Mononuclear cell (primary cell): ENCODE data around the gene SKIL. TPM values are rescaled to one million over a fixed set of nuclear protein-coding genes. Genes with fewer than 3 reads are reported as not detected.
A peak's percentile ranks its signal among the peaks of the same experiment; 100 is the strongest.
"Not testable (repeated sequence)": the region's sequence is repeated elsewhere in the genome, so short reads cannot be mapped to it uniquely, and the experiment has no call there.

ENCODE experiments used
- H3K27me3 ChIP-seq: 2 replicates; pipeline ENCODE4 v1.6.0; 2011; ENCODE audit warnings: low read length, control low read depth; ENCODE audit not compliant: insufficient read depth
- H3K4me1 ChIP-seq: 2 replicates; pipeline ENCODE4 v1.5.1; 2011; ENCODE audit warnings: mild to moderate bottlenecking, low read length, control low read depth; ENCODE audit not compliant: insufficient read depth
- H3K4me3 ChIP-seq: 2 replicates; pipeline ENCODE4 v1.5.1; 2011; ENCODE audit warnings: mild to moderate bottlenecking, low read length, moderate library complexity
- H3K9me3 ChIP-seq: 2 replicates; pipeline ENCODE4 v1.5.1; 2011; ENCODE audit warnings: low read depth, mild to moderate bottlenecking, control low read depth, low read length
- total RNA-seq: library from RNA; depleted of rRNA; stranded (reverse); fragments of >200 nt; gene quantifications from one replicate; pipeline ENCODE4 v1.2.3, GENCODE V29; 2012

The SKIL gene
- 107 TPM for total RNA-seq

DNA sequence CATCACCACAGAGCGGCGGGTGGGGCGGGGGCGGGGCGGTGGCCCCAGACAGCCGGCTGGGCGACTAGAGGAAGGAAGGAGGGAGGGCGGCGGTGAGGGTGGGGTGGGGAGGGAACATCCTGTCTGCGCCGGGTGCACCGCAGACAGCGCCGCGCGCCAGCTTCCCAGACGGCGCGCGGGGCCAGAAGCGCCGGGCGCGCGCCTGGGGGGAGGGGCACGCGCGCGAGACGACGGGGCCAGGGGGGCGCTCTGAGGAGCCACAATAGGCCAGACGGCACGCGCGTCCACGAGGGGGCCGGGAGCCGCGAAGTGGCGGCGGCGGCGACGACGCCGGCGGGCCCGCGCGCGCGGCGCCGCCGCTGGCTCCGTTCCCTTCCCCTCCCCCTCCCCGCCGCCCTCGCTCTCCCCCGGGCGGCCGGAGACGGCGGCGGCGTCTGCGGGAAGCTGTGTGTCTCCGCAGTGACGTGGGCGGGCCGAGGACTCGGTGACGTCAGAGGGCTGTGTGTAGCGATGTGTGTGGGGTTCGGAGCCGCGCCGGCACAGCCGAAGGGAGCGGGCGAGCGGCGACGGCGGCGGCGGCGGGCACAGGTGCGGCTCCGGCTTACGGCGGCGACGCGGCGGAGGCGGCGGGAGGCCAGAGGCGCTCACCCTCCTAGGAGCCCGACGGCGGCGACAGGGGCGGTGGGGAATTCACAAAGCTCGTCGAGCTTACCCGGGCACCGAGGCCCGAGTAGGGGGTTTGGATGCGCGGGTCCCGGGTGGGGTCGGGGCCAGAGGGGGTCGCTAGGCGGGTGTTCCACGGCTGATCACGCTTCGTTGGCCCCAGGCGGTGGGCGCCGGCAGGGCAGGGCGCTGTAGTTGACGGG lies at the start of gene SKIL:
TSS of gene SKIL (plus strand) at position 540 of the 866 bp plus-strand sequence. CDS start 2,617 bp downstream, outside the sequence.
- no peaks in the 10 kb centered on the region for H3K27me3 ChIP-seq

DNA sequence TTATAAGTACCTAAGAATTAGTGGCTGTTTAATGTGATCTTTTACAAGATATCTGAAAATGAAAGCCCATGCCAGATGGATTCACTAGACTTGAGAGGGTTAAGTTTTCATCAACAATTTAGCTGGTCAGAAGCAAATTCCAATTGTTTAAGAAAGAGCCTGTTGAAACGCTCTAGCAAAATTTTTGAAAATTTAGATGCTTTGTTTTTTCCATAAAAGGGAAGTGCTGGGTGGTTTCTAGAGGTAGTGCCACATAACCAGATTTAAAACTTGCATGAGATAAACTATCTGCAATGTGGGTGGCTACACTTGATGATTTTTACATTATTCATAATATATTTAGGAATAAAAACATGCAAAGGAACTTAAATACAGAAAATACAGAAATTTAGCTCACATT lies 48.5 kb upstream of the SKIL start:
- Histone ChIP-seq H3K9me3 (no peaks in the 10 kb centered on the region), H3K27me3 (no peaks in the 10 kb centered on the region), H3K4me1 (no peaks in the 10 kb centered on the region), H3K4me3 (no peak overlapping the region)

More for the DNA sequence above, at the start of gene SKIL:
- peak within 1 kb of the TSS; percentile 68 for H3K4me3 ChIP-seq
- H3K4me1 ChIP-seq = peaks cover 60% of the 10 kb centered on the region
- H3K9me3 ChIP-seq = no peaks in the 10 kb centered on the region

DNA sequence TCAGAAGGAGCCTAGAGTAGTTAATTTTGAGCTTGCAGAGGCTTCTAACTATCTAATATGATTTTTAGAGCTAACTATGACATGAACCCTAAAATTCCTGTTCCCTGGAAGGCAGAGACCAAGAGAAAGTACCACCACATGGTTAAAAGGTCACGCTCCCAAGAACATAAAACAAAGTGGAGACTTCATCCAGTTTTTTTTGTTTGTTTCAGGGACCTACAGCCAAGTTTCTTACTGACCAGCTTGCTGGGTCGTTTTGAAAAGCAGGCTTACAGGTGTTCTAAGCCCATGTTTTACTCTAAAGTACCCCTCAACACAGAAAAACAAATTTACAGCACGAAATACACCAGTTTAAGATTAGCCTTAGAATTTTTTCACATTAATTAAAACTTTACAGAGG lies 39.6 kb upstream of the SKIL start:
- no peaks in the 10 kb centered on the region for H3K4me1 ChIP-seq
- H3K27me3 ChIP-seq = no peaks in the 10 kb centered on the region
- H3K4me3 ChIP-seq = no peak overlapping the region

GRCh38 chr3:170320461-170321121 lies 36.9 kb upstream of the SKIL start:
- H3K9me3 ChIP-seq = no peaks in the 10 kb centered on the region
- H3K4me1 ChIP-seq = no peaks in the 10 kb centered on the region
- H3K4me3 ChIP-seq = no peak overlapping the region
- H3K27me3 ChIP-seq = no peaks in the 10 kb centered on the region

More for the DNA sequence above, 39.6 kb upstream of the SKIL start:
- no peaks in the 10 kb centered on the region for H3K9me3 ChIP-seq

DNA sequence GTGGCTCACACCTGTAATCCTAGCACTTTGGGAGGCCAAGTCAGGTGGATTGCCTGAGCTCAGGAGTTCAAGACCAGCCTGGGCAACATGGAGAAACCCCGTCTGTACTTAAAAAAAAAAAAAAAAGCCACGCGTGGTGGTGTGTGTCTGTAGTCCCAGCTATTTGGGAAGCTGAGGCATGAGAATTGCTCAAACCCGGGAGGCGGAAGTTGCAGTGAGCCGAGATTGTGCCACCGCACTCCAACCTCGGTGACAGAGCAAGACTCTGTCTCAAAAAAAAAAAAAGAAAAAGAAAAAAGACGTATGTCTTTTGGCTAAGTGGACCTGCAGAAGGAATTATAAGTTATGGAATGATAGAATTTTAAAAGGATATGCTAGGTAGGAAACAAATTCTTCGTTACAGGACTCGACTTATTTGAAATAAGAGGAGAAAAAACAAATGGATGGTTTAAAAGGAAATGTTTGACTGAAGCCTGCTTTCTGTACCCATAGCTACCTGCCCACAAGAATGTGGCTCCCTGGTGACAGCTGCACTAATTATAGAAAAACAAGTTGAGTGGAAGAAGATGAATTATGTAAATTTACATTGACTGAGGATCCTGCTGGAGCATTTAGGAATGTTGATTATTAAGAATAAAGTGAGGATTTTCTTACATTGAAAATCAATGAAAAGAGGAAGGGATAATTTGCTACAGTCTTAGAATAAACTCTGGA lies 36.0 kb upstream of the SKIL start:
- Histone ChIP-seq H3K4me1 (no peaks in the 10 kb centered on the region), H3K4me3 (no peak overlapping the region), H3K9me3 (no peaks in the 10 kb centered on the region)

DNA sequence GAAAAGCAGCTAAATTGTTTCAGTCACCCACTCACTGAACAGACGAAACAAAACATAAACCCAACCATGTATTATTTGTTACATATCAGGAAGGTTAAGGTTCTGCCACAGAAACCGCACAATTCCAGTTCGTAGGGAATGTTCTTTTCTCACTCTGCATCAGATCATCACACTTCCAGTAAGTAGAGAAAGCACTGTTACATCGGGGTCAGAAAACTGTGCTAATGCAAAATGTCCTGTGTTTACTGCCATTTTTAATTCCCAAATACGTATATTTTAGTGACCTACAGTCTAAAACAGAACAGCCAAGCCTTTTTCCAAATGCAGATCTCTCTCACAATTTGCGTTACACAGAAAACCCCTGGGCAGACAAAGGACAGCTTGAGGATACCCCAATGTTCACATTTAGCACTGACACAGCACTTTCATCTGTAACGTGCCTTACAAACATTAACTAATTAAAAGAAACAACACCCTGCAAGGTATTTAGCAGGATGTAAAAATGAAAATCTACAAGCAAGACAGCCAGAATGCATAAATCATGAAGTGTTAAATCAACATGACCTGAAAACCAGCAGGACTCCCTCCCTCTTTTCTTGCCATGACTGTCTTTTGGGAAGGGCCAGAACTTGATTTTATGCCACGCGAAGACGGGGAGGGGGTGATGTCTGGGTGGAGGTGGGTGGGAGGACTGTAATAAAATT lies 34.8 kb upstream of the SKIL start:
- Histone ChIP-seq H3K27me3 (no peaks in the 10 kb centered on the region), H3K4me3 (no peak overlapping the region), H3K9me3 (no peaks in the 10 kb centered on the region), H3K4me1 (no peaks in the 10 kb centered on the region)

More for the DNA sequence above, 36.0 kb upstream of the SKIL start:
- H3K27me3 ChIP-seq = no peaks in the 10 kb centered on the region

DNA sequence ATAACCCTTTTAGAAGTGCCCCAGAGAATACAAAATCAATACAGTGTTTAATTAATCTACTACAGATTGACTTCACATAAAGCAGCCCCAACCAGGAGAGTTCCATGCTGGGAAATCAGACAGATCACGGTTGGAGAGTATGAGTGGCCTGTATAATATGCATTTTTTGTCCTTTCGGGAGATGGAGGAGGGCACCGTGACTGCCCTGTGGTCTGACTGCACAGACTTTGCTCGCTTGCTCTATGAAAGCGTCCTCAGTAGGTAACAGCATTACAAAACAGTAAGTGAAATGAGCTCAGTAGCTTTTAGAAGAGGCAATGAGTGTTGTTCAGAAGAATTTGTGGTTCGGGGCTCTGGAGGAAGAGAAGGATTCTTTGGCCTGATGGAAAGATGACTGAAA lies 34.2 kb upstream of the SKIL start:
- H3K4me3 ChIP-seq = no peak overlapping the region
- H3K9me3 ChIP-seq = no peaks in the 10 kb centered on the region
- H3K4me1 ChIP-seq = no peaks in the 10 kb centered on the region
- H3K27me3 ChIP-seq = no peaks in the 10 kb centered on the region

DNA sequence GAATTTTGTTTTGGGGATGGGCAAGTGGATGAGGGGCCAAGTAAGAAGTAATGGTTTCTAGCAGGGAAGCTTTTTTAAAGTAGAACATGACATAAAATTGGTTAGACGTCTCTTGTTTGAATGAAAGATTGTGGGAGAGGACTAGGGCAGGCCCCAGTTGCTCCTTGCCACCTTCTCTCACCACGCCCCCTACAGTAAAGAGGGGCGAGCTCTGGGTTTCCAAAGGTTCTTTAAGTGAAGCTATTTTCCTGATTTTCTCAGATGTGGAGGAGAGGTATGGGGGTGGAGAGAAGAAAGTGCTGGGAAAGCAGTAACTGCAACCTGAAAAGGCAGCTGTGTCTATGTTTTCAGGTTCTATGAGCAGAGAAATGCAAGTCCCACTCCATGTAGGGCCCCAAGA lies 32.6 kb upstream of the SKIL start:
- H3K4me1 ChIP-seq = no peaks in the 10 kb centered on the region
- H3K9me3 ChIP-seq = no peaks in the 10 kb centered on the region
- H3K4me3 ChIP-seq = no peak overlapping the region
- H3K27me3 ChIP-seq = no peaks in the 10 kb centered on the region

DNA sequence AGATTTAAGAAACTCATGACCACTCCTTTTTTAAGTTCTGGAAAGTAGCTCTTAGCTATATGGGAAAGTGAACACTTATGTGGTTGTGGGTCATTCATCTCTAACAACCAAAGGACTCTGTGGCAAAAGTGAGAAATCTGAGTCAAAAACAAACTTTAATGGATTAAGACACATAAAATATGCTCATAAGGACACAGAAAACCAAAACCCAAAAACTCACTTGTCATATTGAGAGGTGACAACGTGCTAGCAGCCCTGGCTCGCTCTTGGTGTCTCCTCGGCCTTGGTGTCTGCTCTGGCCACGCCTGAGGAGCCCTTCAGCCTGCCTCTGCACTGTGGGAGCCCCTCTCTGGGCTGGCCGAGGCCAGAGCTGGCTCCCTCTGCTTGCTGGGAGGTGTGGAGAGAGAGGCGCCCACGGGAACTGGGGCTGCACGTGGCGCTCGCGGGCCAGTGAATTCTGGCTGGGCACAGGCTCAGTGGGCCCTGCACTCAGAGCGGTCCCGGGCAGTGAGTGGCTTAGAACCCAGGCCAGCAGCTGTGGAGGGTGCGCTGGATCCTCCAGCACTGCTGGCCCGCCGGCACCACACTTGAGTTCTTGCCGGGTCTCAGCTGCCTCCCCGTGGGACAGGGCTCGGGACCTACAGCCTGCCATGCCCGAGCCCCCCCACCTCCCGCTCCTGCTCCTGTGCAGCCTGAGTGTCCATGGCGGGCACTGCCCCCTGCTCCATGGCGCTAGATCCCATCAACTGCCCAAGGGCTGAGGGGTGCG lies 30.3 kb upstream of the SKIL start:
- Histone ChIP-seq H3K4me3 (no peak overlapping the region), H3K4me1 (no peaks in the 10 kb centered on the region), H3K27me3 (no peaks in the 10 kb centered on the region), H3K9me3 (no peaks in the 10 kb centered on the region)

DNA sequence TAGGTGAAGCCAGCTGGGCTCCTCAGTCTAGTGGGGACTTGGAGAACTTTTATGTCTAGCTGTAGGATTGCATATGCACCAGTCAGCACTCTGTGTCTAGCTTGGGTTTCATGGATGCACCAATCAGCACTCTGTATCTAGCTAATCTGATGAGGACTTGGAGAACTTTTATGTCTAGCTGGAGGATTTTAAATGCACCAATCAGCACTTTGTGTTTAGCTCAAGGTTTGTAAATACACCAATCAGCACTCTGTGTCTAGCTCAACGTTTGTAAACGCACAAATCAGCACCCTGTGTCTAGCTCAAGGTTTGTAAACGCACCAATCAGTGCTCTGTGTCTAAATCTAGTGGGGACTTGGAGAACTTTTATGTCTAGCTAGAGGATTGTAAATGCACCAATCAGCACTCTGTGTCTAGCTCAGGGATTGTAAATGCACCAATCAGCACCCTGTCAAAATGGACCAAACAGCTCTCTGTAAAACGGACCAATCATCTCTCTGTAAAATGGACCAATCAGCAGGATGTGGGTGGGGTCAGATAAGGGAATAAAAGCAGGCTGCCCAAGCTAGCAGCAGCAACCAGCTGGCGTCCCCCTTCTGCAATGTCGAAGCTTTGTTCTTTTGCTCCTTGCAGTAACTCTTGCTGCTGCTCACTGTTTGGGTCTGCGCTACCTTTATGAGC lies 29.5 kb upstream of the SKIL start:
- H3K4me3 ChIP-seq, H3K4me1 ChIP-seq, H3K27me3 ChIP-seq, H3K9me3 ChIP-seq: not testable (repeated sequence)

DNA sequence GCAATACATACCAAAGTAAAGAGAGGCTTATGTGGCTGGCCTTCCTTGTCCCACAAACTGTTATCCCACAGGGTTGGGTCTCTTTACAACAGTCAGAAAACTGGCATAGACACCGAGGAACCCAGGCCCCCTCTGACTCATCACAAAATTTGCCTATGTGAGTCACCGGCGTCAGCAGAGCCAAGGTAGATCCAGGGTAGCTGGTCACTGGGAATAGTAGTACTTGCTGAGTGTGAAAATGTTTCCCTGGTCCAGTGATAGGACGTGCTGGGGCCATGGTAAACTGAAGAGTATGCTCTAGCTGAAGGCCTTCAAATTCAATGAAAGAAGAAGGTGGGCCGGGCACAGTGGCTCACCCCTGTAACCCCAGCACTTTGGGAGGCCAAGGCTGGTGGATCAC lies 27.1 kb upstream of the SKIL start:
- no peaks in the 10 kb centered on the region for H3K4me1 ChIP-seq
- H3K27me3 ChIP-seq = no peaks in the 10 kb centered on the region
- no peak overlapping the region for H3K4me3 ChIP-seq
- H3K9me3 ChIP-seq = no peaks in the 10 kb centered on the region

DNA sequence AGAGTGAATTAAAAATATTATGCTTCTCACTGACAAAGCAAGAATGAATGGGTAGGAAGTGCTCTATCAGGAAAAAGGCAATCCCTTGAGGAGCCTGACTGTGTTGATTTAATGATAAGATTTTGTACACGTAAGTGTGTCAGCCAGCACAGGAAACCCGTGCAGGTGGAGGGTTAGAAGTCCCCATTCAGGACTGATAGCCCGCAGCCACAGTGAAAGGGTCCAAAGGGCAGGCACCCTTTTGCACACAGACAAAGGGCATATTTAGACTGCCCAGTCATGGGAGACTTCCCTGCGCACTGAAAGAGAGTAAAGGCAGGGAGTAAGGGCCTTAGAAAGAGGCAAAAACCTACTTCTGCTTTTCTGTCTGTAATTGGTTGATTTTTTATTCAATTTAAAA lies 26.4 kb upstream of the SKIL start:
- Histone ChIP-seq H3K4me1 (no peaks in the 10 kb centered on the region), H3K4me3 (no peak overlapping the region), H3K27me3 (no peaks in the 10 kb centered on the region), H3K9me3 (no peaks in the 10 kb centered on the region)

- Histone ChIP-seq H3K4me1 (no peaks in the 10 kb centered on the region), H3K9me3 (no peaks in the 10 kb centered on the region), H3K4me3 (no peak overlapping the region), H3K27me3 (no peaks in the 10 kb centered on the region)
Observed at GRCh38 chr3:170337420-170337819, 20.1 kb upstream of the SKIL start.
